A673 (cell line): ENCODE measurements around the gene RP9. TPM values are rescaled to one million over a fixed set of nuclear protein-coding genes. Genes with fewer than 3 reads are reported as not detected.

ENCODE experiments used
- BruUV-seq: library from RNA; stranded (reverse); fragments of 400-500 nt; replicated peaks from 2 replicates; lab custom pipeline; 2021; lab: Mats Ljungman, UMichigan
- CTCF ChIA-PET: fragments of 300-600 bp; sonication (Branson Sonifier 250); formaldehyde crosslinking; loops from one replicate; lab custom pipeline; 2022; ENCODE audit warnings: antibody characterized with exemption; lab: Charles Lee
- POLR2A ChIA-PET: fragments of 300-600 bp; sonication (Branson Sonifier 250); formaldehyde crosslinking; loops from one replicate; lab custom pipeline; 2022; ENCODE audit warnings: antibody characterized with exemption; ENCODE audit not compliant: low non-redundant PET; lab: Charles Lee
- DNase-seq: peaks from one replicate; pipeline ENCODE4 v3.0.0-alpha.2; 2015; ENCODE audit warnings: low spot score
- H3K27ac ChIP-seq: fragments of 200-600 bp; sonication (generic); 2 replicates; pipeline ENCODE4 v1.5.1; 2016; ENCODE audit warnings: mixed run types, low read depth, mild to moderate bottlenecking, mixed read lengths, antibody characterized with exemption, low read length; ENCODE audit not compliant: poor library complexity, severe bottlenecking
- H3K27me3 ChIP-seq: fragments of 200-600 bp; sonication (generic); replicated peaks from 2 replicates; pipeline ENCODE4 v1.6.1; 2017; ENCODE audit warnings: mixed run types, low read depth, mild to moderate bottlenecking, mixed read lengths, antibody characterized with exemption, low read length; ENCODE audit not compliant: insufficient read depth, poor library complexity
- H3K36me3 ChIP-seq: fragments of 200-600 bp; sonication (generic); 2 replicates; pipeline ENCODE4 v1.6.1; 2016; ENCODE audit warnings: mixed run types, mild to moderate bottlenecking, mixed read lengths, antibody characterized with exemption, low read length; ENCODE audit not compliant: insufficient read depth, poor library complexity, severe bottlenecking
- H3K4me1 ChIP-seq: fragments of 200-600 bp; sonication (generic); 2 replicates; pipeline ENCODE4 v1.6.1; 2017; ENCODE audit warnings: mixed run types, mild to moderate bottlenecking, mixed read lengths, antibody characterized with exemption, low read length; ENCODE audit not compliant: insufficient read depth, poor library complexity, severe bottlenecking
- H3K4me3 ChIP-seq: fragments of 200-600 bp; sonication (generic); 2 replicates; pipeline ENCODE4 v1.5.1; 2016; ENCODE audit warnings: low read depth, mixed run types, mild to moderate bottlenecking, mixed read lengths, low read length; ENCODE audit not compliant: poor library complexity, severe bottlenecking
- H3K9me3 ChIP-seq: fragments of 200-600 bp; sonication (generic); 2 replicates; pipeline ENCODE4 v1.6.1; 2016; ENCODE audit warnings: mixed run types, low read depth, mild to moderate bottlenecking, mixed read lengths, antibody characterized with exemption, low read length; ENCODE audit not compliant: poor library complexity, severe bottlenecking
- CTCF ChIP-seq: fragments of 300-800, 200-600 bp; sonication (generic); conservative IDR thresholded peaks from 2 replicates; pipeline ENCODE4 v1.5.1; 2017; ENCODE audit warnings: low read depth, mild to moderate bottlenecking, antibody characterized with exemption, low read length, moderate library complexity, mixed read lengths
- EZH2 ChIP-seq: fragments of 200-600 bp; sonication (generic); IDR thresholded peaks from 2 replicates; pipeline ENCODE4 v1.6.1; 2017; ENCODE audit warnings: borderline replicate concordance, low read depth, mild to moderate bottlenecking, mixed read lengths, antibody characterized with exemption, low read length; ENCODE audit not compliant: poor library complexity, severe bottlenecking
- intact Hi-C: fragments of 100-400 bp; cut with micrococcal nuclease; formaldehyde crosslinking; loops from one replicate; pipeline ENCODE4 v1.10.0; 2022; ENCODE audit not compliant: unreplicated experiment
- total RNA-seq: library from RNA; stranded (reverse); gene quantifications from 2 replicates; pipeline ENCODE4 v1.2.3, GENCODE V29; 2021

The RP9 gene
- total RNA-seq, 1 experiment from 2014 or later, result 29.5 TPM

DNA sequence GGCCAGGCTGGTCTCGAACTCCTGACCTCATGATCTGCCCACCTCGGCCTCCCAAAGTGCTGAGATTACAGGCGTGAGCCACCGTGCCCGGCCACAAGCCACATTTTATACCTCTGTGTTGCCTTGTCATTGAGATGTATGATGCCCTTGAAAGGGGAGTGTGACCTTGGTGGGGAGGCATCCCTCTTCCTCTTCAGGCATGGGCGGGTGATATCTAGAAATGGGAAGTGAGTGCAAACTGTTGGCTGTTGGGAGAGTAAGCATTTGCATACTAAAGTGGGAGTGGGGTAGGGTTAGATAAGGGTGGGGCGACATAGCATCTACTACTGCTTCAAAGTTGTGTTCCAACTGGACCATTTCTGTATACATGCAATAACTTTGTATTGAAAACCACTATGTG is 20.1 kb downstream of the RP9 start:
- POLR2A ChIA-PET, result no interaction called here
- H3K27ac ChIP-seq, result no peak overlapping the region
- no TSS peak for BruUV-seq
- peaks cover 7% of the 10 kb centered on the region for H3K36me3 ChIP-seq
- no peaks in the 10 kb centered on the region for H3K4me1 ChIP-seq
- no peaks in the 10 kb centered on the region for H3K27me3 ChIP-seq
- DNase-seq, result no peak
- H3K9me3 ChIP-seq, result no peaks in the 10 kb centered on the region
- CTCF ChIA-PET, result no interaction called here
- TF ChIP-seq EZH2, result no peak
- TF ChIP-seq CTCF, result no peak
- H3K4me3 ChIP-seq, result no peak overlapping the region
- intact Hi-C loops, result no loop called here

- no peak overlapping the region for H3K27ac ChIP-seq
- no TSS peak for BruUV-seq
- no peaks in the 10 kb centered on the region for H3K4me1 ChIP-seq
- no peak overlapping the region for H3K4me3 ChIP-seq
- CTCF ChIA-PET, result no interaction called here
- TF ChIP-seq EZH2, result no peak
- no peak for TF ChIP-seq CTCF
- intact Hi-C loops, result no loop called here
- POLR2A ChIA-PET, result no interaction called here
- H3K36me3 ChIP-seq, result peaks cover under 1% of the 10 kb centered on the region
- H3K27me3 ChIP-seq, result no peaks in the 10 kb centered on the region
- no peak for DNase-seq
- no peaks in the 10 kb centered on the region for H3K9me3 ChIP-seq
These were observed 21.3 kb downstream of the RP9 start for GRCh38 chr7:33087858-33088257.

DNA sequence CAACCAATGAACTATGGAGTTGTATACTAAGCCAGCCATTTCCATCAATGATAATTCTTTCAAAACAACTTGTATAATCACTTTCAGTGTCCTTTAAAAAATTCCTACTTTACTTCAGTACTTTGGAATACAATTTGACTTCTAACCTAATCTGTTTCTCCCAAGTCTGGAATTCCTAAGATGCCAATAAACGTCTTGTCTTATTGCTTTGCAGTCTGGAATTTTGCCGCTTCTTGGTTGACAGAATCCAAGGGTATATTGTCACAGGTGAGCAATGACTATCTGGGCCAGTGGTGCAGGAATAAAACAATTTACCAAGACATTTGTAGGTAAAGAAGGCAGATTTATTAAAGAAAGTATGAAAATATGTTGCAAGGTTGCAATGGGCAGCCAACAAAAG is 21.8 kb downstream of the RP9 start:
- intact Hi-C loops, result no loop called here
- no peak overlapping the region for H3K27ac ChIP-seq
- H3K36me3 ChIP-seq, result no peaks in the 10 kb centered on the region
- DNase-seq, result no peak
- H3K9me3 ChIP-seq, result no peaks in the 10 kb centered on the region
- TF ChIP-seq EZH2 (no peak), CTCF (no peak)
- ChIA-PET POLR2A (no interaction called here), CTCF (no interaction called here)
- H3K4me1 ChIP-seq, result no peaks in the 10 kb centered on the region
- no peak overlapping the region for H3K4me3 ChIP-seq
- H3K27me3 ChIP-seq, result no peaks in the 10 kb centered on the region
- no TSS peak for BruUV-seq
